Transverse colon (tissue), 4 donors: ENCODE data around the gene SAMD1. TPM values are rescaled to one million over a fixed set of nuclear protein-coding genes. Genes with fewer than 3 reads are reported as not detected.

Experiments used
- DNase-seq: peaks from one replicate; pipeline ENCODE4 v3.0.0-alpha.2; 2019
- H3K27ac ChIP-seq, 4 donors: fragments of 200-600 bp; sonication (generic); 2 replicates each; pipeline ENCODE4 v1.5.1; 2016 to 2018; ENCODE audit warnings: inconsistent platforms in 4 of 4
- H3K27me3 ChIP-seq: fragments of 200-600 bp; sonication (generic); 2 replicates; pipeline ENCODE4 v1.5.1; 2017; ENCODE audit warnings: inconsistent platforms
- H3K36me3 ChIP-seq, 4 donors: fragments of 200-600 bp; sonication (generic); 2 replicates each; pipeline ENCODE4 v1.5.1; 2017 to 2019; ENCODE audit warnings: inconsistent platforms in 4 of 4
- H3K4me1 ChIP-seq, 4 donors: fragments of 200-600 bp; sonication (generic); 2 replicates each; pipeline ENCODE4 v1.5.1; 2017 to 2020; ENCODE audit warnings: inconsistent platforms in 4 of 4
- H3K4me3 ChIP-seq, 4 donors: fragments of 200-600 bp; sonication (generic); 1 replicate in 1 of 4; 2 replicates in 3 of 4; pipeline versions ENCODE4 v1.5.1 to v1.6.1; 2017 to 2019; ENCODE audit warnings: inconsistent platforms in 4 of 4
- H3K9me3 ChIP-seq, 2 donors: fragments of 200-600 bp; sonication (generic); 2 replicates each; pipeline ENCODE4 v1.5.1; 2017 to 2019; ENCODE audit warnings: inconsistent platforms in 2 of 2
- EP300 ChIP-seq: sonication (generic); formaldehyde crosslinking; IDR thresholded peaks from one replicate; pipeline ENCODE4 v1.6.1; 2017; ENCODE audit warnings: antibody characterized with exemption, low read depth
- POLR2A ChIP-seq: fragments of 450-650 bp; IDR thresholded peaks from one replicate; pipeline ENCODE4 v1.6.1; 2016; ENCODE audit warnings: antibody characterized with exemption, mild to moderate bottlenecking, moderate library complexity
- POLR2AphosphoS5 ChIP-seq, 3 donors: sonication (generic); formaldehyde crosslinking; IDR thresholded peaks; one replicate each; pipeline ENCODE4 v1.6.1; 2016; ENCODE audit warnings: antibody characterized with exemption in 3 of 3
- WGBS, 2 donors: methylation state at CpG; one replicate each; pipeline ENCODE4 v1.1.5; 2018; ENCODE audit warnings: low coverage in 1 of 2; 5-methylcytosine and 5-hydroxymethylcytosine counted together
- in situ Hi-C, 4 donors: fragments of 200-750 bp; cut with MboI; loops; one replicate each; pipeline versions ENCODE4 v1.15.0 to v1.15.1; 2017; ENCODE audit warnings: low sequenced_read_pairs in 3 of 4, low pct_ligation_motif_present in 1 of 4, low pct_unique_long_range_greater_than_20kb in 1 of 4
- intact Hi-C: fragments of 100-400 bp; cut with DNase I; formaldehyde crosslinking; loops from one replicate; pipeline ENCODE4 v1.15.1; 2023; ENCODE audit warnings: low total_unique reads
- total RNA-seq, 4 donors: library from RNA; depleted of rRNA; stranded (reverse); fragments of >200 nt; gene quantifications; one replicate each; pipeline ENCODE4 v1.1.0, GENCODE V29; 2016
- TF ChIP-seq, protein P1 (sequence below), 5 experiments: fragments of 200-600 bp in 3 of 5; fragments of 450-650 bp in 2 of 5; sonication (generic) in 3 of 5; IDR thresholded peaks; 1 replicate in 2 of 5; 2 replicates in 3 of 5; pipeline ENCODE4 v1.5.1; 2016 to 2017; ENCODE audit warnings: antibody characterized with exemption in 5 of 5, inconsistent platforms in 3 of 5, mild to moderate bottlenecking in 2 of 5, moderate library complexity in 1 of 5

The SAMD1 gene
- total RNA-seq, 4 donors from 2014 or later: 7.6 to 37.5 (median 36.8) TPM

DNA sequence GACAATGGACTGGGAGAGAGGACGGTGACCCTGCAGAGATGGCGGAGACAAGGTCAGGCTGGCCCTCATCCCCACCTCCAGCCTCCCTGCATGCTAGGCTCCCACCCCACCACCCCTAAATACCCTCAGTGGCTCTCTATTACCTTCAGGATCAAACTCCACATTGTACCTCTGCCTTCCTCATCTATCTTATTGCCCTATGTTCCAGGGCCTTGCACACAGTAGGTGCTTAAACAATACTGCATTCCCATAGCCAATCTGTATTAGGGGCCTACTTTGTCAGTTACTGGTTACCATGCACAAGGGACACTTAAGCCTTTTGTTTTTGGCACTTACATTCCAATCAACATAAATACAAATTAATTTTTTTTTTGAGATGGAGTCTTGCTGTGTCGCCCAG, 35.2 kb downstream of the SAMD1 start:
- intact Hi-C loops (loop anchor here (5.0 kb wide), 1 partner anchor 847 kb away; no protein-coding TSS in a partner anchor), in situ Hi-C loops (loop anchor here (10.0 to 25.0 kb wide), 4 partner anchors 161 to 468 kb away; partner anchors contain the start of gene NANOS3 (in 1 of the 4))

DNA sequence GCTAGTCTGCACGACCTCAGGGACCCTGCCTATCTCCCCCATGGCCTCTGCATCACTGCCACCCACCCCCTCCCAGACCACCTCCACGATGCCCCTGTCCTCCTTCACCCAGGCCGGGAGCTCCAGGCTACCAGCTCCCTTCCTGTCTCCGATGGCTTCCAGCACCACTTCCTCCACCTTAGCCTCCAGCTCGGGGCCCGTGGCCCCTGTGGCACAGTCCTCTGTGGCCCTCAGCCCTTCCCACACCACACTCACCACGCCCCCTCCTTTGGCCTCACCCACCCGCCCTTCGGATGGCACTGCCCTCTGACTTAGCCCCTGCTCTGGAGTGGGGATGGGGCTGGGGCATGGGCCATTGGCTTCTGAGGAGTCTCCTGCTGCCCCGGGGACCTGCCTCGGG, 35.8 kb downstream of the SAMD1 start:
- in situ Hi-C loops: loop anchor here (10.0 to 25.0 kb wide), 4 partner anchors 160 to 467 kb away; partner anchors contain the start of gene NANOS3 (in 1 of the 4)

More for the DNA sequence above, 35.2 kb downstream of the SAMD1 start:
- H3K27ac ChIP-seq: no peak overlapping the region
- DNase-seq: no peak
- H3K36me3 ChIP-seq: no peaks in the 10 kb centered on the region
- peaks cover 34% of the 10 kb centered on the region for H3K27me3 ChIP-seq
- TF ChIP-seq, protein P1, sequence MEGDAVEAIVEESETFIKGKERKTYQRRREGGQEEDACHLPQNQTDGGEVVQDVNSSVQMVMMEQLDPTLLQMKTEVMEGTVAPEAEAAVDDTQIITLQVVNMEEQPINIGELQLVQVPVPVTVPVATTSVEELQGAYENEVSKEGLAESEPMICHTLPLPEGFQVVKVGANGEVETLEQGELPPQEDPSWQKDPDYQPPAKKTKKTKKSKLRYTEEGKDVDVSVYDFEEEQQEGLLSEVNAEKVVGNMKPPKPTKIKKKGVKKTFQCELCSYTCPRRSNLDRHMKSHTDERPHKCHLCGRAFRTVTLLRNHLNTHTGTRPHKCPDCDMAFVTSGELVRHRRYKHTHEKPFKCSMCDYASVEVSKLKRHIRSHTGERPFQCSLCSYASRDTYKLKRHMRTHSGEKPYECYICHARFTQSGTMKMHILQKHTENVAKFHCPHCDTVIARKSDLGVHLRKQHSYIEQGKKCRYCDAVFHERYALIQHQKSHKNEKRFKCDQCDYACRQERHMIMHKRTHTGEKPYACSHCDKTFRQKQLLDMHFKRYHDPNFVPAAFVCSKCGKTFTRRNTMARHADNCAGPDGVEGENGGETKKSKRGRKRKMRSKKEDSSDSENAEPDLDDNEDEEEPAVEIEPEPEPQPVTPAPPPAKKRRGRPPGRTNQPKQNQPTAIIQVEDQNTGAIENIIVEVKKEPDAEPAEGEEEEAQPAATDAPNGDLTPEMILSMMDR (IDR thresholded peaks at IDR 0.05): no peak
- no peak for TF ChIP-seq POLR2AphosphoS5 (IDR thresholded peaks at IDR 0.05)
- TF ChIP-seq EP300: no peak
- H3K9me3 ChIP-seq: no peaks in the 10 kb centered on the region
- H3K4me1 ChIP-seq: peaks cover 0 to 16% (median 12%) of the 10 kb centered on the region in 4 donors
- H3K4me3 ChIP-seq: no peak overlapping the region
- 96% methylated on average over 3 of the region's 3 CpGs; no CpG with 5 or more reads in 1 of the 2 donors for WGBS, 2 donors

DNA sequence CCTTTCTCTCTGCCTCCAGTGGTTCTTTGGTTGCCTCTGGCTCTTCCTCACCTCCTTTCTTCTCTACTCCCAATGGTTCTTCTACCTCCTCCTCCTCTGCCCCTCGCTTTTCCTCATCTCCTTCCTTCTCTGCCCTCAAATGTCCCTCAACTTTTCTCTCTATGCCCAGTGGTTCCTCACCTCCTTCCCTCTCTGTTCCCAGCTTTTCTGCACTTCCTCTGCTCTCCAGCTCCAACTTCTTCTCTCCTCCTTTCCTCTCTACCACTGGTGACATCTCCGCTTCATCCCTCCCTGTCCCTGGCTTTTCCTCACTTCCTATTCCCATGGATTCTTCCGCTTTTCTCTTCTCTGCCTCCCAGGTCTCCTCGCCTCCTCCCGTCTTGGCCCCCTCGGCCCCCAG, 36.5 kb downstream of the SAMD1 start:
- in situ Hi-C loops (loop anchor here (10.0 to 25.0 kb wide), 4 partner anchors 159 to 467 kb away; partner anchors contain the start of gene NANOS3 (in 1 of the 4)), intact Hi-C loops (no loop called here)
- TF ChIP-seq POLR2A (no peak), POLR2AphosphoS5 (IDR thresholded peaks at IDR 0.05) (no peak), EP300 (no peak)
- TF ChIP-seq, protein P1 (IDR thresholded peaks at IDR 0.05): no peak

More for the DNA sequence above, 35.8 kb downstream of the SAMD1 start:
- peaks cover 0 to 16% (median 12%) of the 10 kb centered on the region in 4 donors for H3K4me1 ChIP-seq
- no peak overlapping the region for H3K27ac ChIP-seq
- H3K4me3 ChIP-seq: no peak overlapping the region
- intact Hi-C loops: loop anchor here (5.0 kb wide), 1 partner anchor 848 kb away; no protein-coding TSS in a partner anchor
- no peaks in the 10 kb centered on the region for H3K9me3 ChIP-seq
- no peaks in the 10 kb centered on the region for H3K36me3 ChIP-seq
- TF ChIP-seq, protein P1 (IDR thresholded peaks at IDR 0.05): no peak
- TF ChIP-seq POLR2A (no peak), POLR2AphosphoS5 (IDR thresholded peaks at IDR 0.05) (no peak), EP300 (no peak)
- 63% methylated on average over 11 of the region's 11 CpGs; no CpG with 5 or more reads in 1 of the 2 donors for WGBS, 2 donors
- DNase-seq: no peak
- peaks cover 28% of the 10 kb centered on the region for H3K27me3 ChIP-seq

DNA sequence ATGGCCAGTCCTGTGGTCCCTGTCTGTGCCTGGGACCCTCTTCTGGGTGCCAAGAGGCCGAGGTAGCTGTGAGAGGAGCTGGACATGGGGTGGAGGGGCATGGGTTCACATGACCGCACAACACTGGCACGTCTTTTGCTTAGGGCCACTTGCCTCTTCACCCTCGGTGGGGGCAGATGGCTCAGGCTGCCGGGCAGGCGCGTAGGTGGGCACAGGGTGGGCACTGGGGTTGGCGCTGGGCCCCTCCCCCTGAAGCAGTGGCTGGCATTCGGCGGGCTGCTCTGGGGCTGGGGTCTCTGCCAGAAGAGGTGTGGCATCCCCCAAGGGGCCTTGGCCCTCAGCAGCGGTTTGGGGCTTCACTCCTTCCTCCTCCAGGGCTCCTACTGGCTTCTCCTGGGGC, 37.1 kb downstream of the SAMD1 start:
- in situ Hi-C loops: loop anchor here (10.0 to 25.0 kb wide), 4 partner anchors 159 to 466 kb away; partner anchors contain the start of gene NANOS3 (in 1 of the 4)
- intact Hi-C loops: no loop called here
- Histone ChIP-seq H3K4me1 (peaks cover 0 to 10% (median 9%) of the 10 kb centered on the region in 4 donors), H3K9me3 (no peaks in the 10 kb centered on the region), H3K27me3 (peaks cover 16% of the 10 kb centered on the region), H3K36me3 (no peaks in the 10 kb centered on the region), H3K27ac (no peak overlapping the region), H3K4me3 (no peak overlapping the region)
- WGBS, 2 donors: 95% methylated on average over 11 of the region's 11 CpGs; no CpG with 5 or more reads in 1 of the 2 donors
- DNase-seq: no peak
- TF ChIP-seq POLR2AphosphoS5 (IDR thresholded peaks at IDR 0.05): no peak
- TF ChIP-seq, protein P1 (IDR thresholded peaks at IDR 0.05): no peak
- no peak for TF ChIP-seq EP300

More for the DNA sequence above, 36.5 kb downstream of the SAMD1 start:
- Histone ChIP-seq H3K27me3 (peaks cover 22% of the 10 kb centered on the region), H3K9me3 (no peaks in the 10 kb centered on the region), H3K4me1 (peaks cover 0 to 14% (median 12%) of the 10 kb centered on the region in 4 donors), H3K4me3 (no peak overlapping the region), H3K36me3 (no peaks in the 10 kb centered on the region), H3K27ac (no peak overlapping the region)
- WGBS, 2 donors: 75 to 83% methylated on average over 1 to 6 of the region's 6 CpGs
- DNase-seq: no peak
